MM.1S (cell line): Measurements from ENCODE around the gene UBE2J2.

Source experiments
- EZH2 ChIP-seq: fragments of 300-600 bp; sonication (generic); optimal IDR thresholded peaks from 2 replicates; pipeline ENCODE3; 2017; ENCODE audit warnings: low read depth, mild to moderate bottlenecking, antibody characterized with exemption, low read length, mixed read lengths
- EZH2phosphoT487 ChIP-seq: fragments of 300-600 bp; sonication (generic); IDR thresholded peaks from 2 replicates; pipeline ENCODE4 v1.6.1; 2018; ENCODE audit warnings: antibody characterized with exemption, low read length
- TF ChIP-seq, protein P1 (sequence below): fragments of 300-600 bp; sonication (generic); IDR thresholded peaks from 2 replicates; pipeline ENCODE4 v1.5.1; 2016; ENCODE audit warnings: antibody characterized with exemption, low read length, mixed read lengths

DNA sequence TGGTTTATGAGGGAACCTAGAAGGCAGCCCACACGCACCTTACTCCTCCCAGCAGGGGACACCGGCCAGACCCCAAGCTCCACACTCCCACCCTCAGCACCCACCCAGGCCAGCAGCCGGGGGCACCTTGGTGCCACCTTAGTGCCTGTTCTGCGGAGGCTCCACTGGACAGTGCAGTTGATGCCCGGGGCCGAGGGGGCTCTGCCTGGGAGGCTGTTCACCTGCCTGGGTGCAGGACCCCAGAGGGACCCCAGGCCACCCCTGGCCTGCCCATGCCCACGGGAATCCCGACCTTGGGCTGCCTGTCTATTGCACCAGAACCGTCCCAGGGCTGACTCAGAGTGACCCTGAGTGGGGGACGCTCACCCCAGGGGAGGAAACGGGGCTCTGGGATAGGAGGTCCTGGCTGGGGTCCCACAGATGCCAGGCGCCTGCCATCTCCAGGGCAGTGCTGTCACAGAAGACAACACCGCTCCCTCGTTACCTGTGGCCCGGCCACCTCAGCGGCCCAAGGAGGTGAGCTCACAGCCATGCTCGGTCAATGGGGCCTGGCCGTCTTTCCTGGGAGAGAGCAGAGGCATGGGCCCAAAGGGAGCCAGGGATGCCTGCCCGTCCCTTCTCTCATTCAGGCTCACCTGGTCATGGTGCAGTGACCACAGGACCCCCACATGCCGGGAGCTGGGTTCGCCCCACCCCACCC lies 7.3 kb upstream of the UBE2J2 start:
- TF ChIP-seq, protein P1, sequence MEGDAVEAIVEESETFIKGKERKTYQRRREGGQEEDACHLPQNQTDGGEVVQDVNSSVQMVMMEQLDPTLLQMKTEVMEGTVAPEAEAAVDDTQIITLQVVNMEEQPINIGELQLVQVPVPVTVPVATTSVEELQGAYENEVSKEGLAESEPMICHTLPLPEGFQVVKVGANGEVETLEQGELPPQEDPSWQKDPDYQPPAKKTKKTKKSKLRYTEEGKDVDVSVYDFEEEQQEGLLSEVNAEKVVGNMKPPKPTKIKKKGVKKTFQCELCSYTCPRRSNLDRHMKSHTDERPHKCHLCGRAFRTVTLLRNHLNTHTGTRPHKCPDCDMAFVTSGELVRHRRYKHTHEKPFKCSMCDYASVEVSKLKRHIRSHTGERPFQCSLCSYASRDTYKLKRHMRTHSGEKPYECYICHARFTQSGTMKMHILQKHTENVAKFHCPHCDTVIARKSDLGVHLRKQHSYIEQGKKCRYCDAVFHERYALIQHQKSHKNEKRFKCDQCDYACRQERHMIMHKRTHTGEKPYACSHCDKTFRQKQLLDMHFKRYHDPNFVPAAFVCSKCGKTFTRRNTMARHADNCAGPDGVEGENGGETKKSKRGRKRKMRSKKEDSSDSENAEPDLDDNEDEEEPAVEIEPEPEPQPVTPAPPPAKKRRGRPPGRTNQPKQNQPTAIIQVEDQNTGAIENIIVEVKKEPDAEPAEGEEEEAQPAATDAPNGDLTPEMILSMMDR, result no peak
- no peak for TF ChIP-seq EZH2
- no peak for TF ChIP-seq EZH2phosphoT487
